Right atrium auricular region (tissue), 2 donors: ENCODE measurements around the gene CRYBB1. TPM values are rescaled to one million over a fixed set of nuclear protein-coding genes. Genes with fewer than 3 reads are reported as not detected.

Experiments
- DNase-seq: peaks from one replicate; pipeline ENCODE4 v3.0.0-alpha.2; 2019; ENCODE audit warnings: low spot score
- H3K27ac ChIP-seq, 2 donors: fragments of 200-600 bp; sonication (generic); 1 replicate in 1 of 2; 2 replicates in 1 of 2; pipeline ENCODE4 v1.5.1; 2016 to 2019
- H3K27me3 ChIP-seq, 2 donors: fragments of 200-600 bp; sonication (generic); one replicate each; pipeline versions ENCODE4 v1.5.1 to v1.6.0; 2017 to 2019
- H3K36me3 ChIP-seq: fragments of 200-600 bp; sonication (generic); one replicate; pipeline ENCODE4 v1.5.1; 2016
- H3K4me1 ChIP-seq, 2 donors: fragments of 200-600 bp; sonication (generic); one replicate each; pipeline versions ENCODE4 v1.5.1 to v1.6.0; 2017 to 2019
- H3K4me3 ChIP-seq, 2 donors: fragments of 200-600 bp; sonication (generic); 1 replicate in 1 of 2; 2 replicates in 1 of 2; pipeline ENCODE4 v1.5.1; 2017 to 2019; ENCODE audit warnings: mild to moderate bottlenecking in 1 of 2, moderate library complexity in 1 of 2
- H3K9me3 ChIP-seq, 2 donors: fragments of 200-600 bp; sonication (generic); one replicate each; pipeline ENCODE4 v1.5.1; 2019
- CTCF ChIP-seq, 2 donors: fragments of 200-600 bp; sonication (generic); IDR thresholded peaks; one replicate each; pipeline ENCODE4 v1.5.1; 2019; ENCODE audit warnings: antibody characterized with exemption in 2 of 2
- total RNA-seq, 2 donors: library from RNA; depleted of rRNA; stranded (reverse); fragments of >200 nt; gene quantifications; one replicate each; pipeline ENCODE4 v1.1.0, GENCODE V29; 2016

CRYBB1 gene
- total RNA-seq, 2 donors from 2014 or later = 0.79 to 1.7 TPM

DNA sequence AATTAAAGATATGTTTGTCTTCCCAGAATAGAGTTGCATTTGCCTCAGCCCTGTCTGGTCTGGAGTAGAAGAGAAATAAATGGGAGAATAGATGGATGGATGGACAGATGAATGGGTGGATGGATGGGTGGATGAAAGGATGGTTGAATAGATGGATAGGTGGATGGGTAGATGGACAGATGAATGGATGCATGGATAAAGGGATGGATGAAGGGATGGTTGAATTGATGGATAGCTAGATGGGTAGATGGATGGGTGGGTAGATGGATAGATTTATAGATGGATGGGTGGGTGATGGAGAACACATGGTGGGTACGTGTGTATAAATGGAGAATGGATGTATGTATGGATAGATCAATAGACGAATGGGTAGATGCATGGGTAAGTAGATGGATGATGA, 8.5 kb downstream of the CRYBB1 start:
- Histone ChIP-seq H3K36me3 (no peaks in the 10 kb centered on the region), H3K27me3 (no peaks in the 10 kb centered on the region), H3K9me3 (no peaks in the 10 kb centered on the region), H3K4me1 (no peaks in the 10 kb centered on the region), H3K27ac (no peak overlapping the region), H3K4me3 (no peak overlapping the region)
- no peak for TF ChIP-seq CTCF (IDR thresholded peaks at IDR 0.05)
- no peak for DNase-seq

- Histone ChIP-seq H3K27ac (no peak overlapping the region), H3K27me3 (no peaks in the 10 kb centered on the region), H3K4me3 (no peak overlapping the region), H3K36me3 (no peaks in the 10 kb centered on the region), H3K4me1 (no peaks in the 10 kb centered on the region), H3K9me3 (no peaks in the 10 kb centered on the region)
- no peak for DNase-seq
- TF ChIP-seq CTCF (IDR thresholded peaks at IDR 0.05) = no peak
Observed at GRCh38 chr22:26608129-26608528, 9.7 kb downstream of the CRYBB1 start.

- H3K36me3 ChIP-seq = no peaks in the 10 kb centered on the region
- no peak for TF ChIP-seq CTCF (IDR thresholded peaks at IDR 0.05)
Observed at GRCh38 chr22:26606611-26607010, 11.2 kb downstream of the CRYBB1 start.

DNA sequence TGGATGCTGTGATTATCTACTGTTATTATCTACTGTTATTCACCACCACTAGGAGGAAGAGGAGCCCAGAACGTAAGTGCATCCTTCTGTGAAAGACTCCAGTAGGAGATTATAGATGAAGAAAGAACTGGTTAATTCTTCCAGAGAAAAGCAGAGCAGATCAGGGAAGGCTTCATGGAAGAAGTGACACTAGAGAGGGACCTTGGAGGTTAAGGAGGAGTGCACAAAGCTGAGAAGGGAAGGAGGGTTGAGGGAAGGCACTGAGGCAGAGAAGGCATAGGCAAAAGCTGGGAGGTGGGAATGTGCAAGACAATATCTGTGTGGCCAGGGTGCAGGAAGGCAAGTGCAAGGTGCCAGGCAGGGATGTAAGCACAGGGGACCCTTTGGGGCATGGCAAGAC, 13.5 kb downstream of the CRYBB1 start:
- H3K4me3 ChIP-seq = no peak overlapping the region
- no peak for DNase-seq

More at GRCh38 chr22:26606611-26607010, 11.2 kb downstream of the CRYBB1 start:
- Histone ChIP-seq H3K4me1 (no peaks in the 10 kb centered on the region), H3K4me3 (no peak overlapping the region), H3K9me3 (no peaks in the 10 kb centered on the region), H3K27ac (no peak overlapping the region), H3K27me3 (no peaks in the 10 kb centered on the region)
- DNase-seq = no peak

DNA sequence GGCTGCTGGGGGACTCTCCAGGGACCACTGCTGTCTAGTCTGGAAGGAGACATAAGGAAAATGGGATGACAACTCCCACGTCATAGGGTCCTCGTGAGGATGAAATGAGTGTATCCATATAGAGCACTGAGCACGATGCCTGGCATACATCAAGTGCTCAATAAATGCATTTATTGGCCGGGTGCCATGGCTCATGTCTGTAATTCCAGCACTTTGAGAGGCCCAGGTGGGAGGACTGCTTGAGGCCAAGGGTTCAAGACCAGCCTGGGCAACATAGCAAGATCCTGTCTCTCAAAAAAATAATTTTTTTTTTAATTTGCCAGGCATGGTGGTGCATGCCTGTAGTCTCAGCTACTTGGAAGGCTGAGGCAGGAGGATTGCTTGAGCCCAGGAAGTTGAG, 15.7 kb downstream of the CRYBB1 start:
- no peaks in the 10 kb centered on the region for H3K9me3 ChIP-seq
- DNase-seq = no peak
- no peaks in the 10 kb centered on the region for H3K4me1 ChIP-seq
- TF ChIP-seq CTCF (IDR thresholded peaks at IDR 0.05) = no peak
- H3K36me3 ChIP-seq = no peaks in the 10 kb centered on the region
- no peak overlapping the region for H3K27ac ChIP-seq
- H3K27me3 ChIP-seq = no peaks in the 10 kb centered on the region
- no peak overlapping the region for H3K4me3 ChIP-seq

More for the DNA sequence above, 13.5 kb downstream of the CRYBB1 start:
- Histone ChIP-seq H3K9me3 (no peaks in the 10 kb centered on the region), H3K4me1 (no peaks in the 10 kb centered on the region), H3K27me3 (no peaks in the 10 kb centered on the region), H3K36me3 (no peaks in the 10 kb centered on the region), H3K27ac (no peak overlapping the region)
- TF ChIP-seq CTCF (IDR thresholded peaks at IDR 0.05) = no peak

GRCh38 chr22:26601726-26602125, 16.1 kb downstream of the CRYBB1 start:
- Histone ChIP-seq H3K4me1 (no peaks in the 10 kb centered on the region), H3K4me3 (no peak overlapping the region), H3K36me3 (no peaks in the 10 kb centered on the region), H3K27ac (no peak overlapping the region), H3K9me3 (no peaks in the 10 kb centered on the region), H3K27me3 (no peaks in the 10 kb centered on the region)
- TF ChIP-seq CTCF (IDR thresholded peaks at IDR 0.05) = no peak
- DNase-seq = no peak
